H9 (cell line): Measurements from ENCODE around the gene MAPK12. TPM values are rescaled to one million over a fixed set of nuclear protein-coding genes. Genes with fewer than 3 reads are reported as not detected.

Source experiments
- DNase-seq: peaks from one replicate; pipeline ENCODE4 v3.0.0-alpha.2; 2017
- H2AFZ ChIP-seq: one replicate; pipeline ENCODE4 v1.6.1; 2013; ENCODE audit warnings: mild to moderate bottlenecking, low read length, control low read depth, moderate library complexity
- H2AK5ac ChIP-seq: 2 replicates; pipeline ENCODE4 v1.6.1; 2013; ENCODE audit warnings: low read length, control low read depth, mixed read lengths; ENCODE audit not compliant: insufficient read length
- H2BK120ac ChIP-seq: one replicate; pipeline ENCODE4 v1.6.1; 2013; ENCODE audit warnings: low read depth, mild to moderate bottlenecking, low read length, control low read depth, inconsistent platforms; ENCODE audit not compliant: poor library complexity, severe bottlenecking
- H2BK12ac ChIP-seq: 2 replicates; pipeline ENCODE4 v1.6.1; 2013; ENCODE audit warnings: low read length, control low read depth, mixed read lengths, low read depth; ENCODE audit not compliant: insufficient read length
- H2BK15ac ChIP-seq: 2 replicates; pipeline ENCODE4 v1.6.1; 2013; ENCODE audit warnings: low read depth, low read length, control low read depth
- H2BK20ac ChIP-seq: one replicate; pipeline ENCODE4 v1.6.1; 2013; ENCODE audit warnings: low read depth, mild to moderate bottlenecking, low read length, control low read depth, inconsistent platforms; ENCODE audit not compliant: poor library complexity, severe bottlenecking
- H2BK5ac ChIP-seq: 2 replicates; pipeline ENCODE4 v1.6.1; 2013; ENCODE audit warnings: low read length, control low read depth, mixed read lengths; ENCODE audit not compliant: insufficient read length
- H3K14ac ChIP-seq: 2 replicates; pipeline ENCODE4 v1.6.1; 2013; ENCODE audit warnings: low read length, control low read depth; ENCODE audit not compliant: insufficient read depth
- H3K18ac ChIP-seq: 2 replicates; pipeline ENCODE4 v1.6.1; 2013; ENCODE audit warnings: low read depth, mild to moderate bottlenecking, mixed read lengths, low read length, control low read depth; ENCODE audit not compliant: insufficient read length
- H3K23ac ChIP-seq: 2 replicates; pipeline ENCODE4 v1.6.1; 2013; ENCODE audit warnings: low read length, control low read depth, mixed read lengths, low read depth; ENCODE audit not compliant: insufficient read length
- H3K23me2 ChIP-seq: 2 replicates; pipeline ENCODE4 v1.6.1; 2013; ENCODE audit warnings: low read depth, mild to moderate bottlenecking, mixed read lengths, low read length, control low read depth; ENCODE audit not compliant: insufficient read length, poor library complexity, severe bottlenecking
- H3K27ac ChIP-seq: 2 replicates; pipeline ENCODE4 v1.5.1; 2013; ENCODE audit warnings: low read length, control low read depth, mixed read lengths, low read depth; ENCODE audit not compliant: insufficient read length
- H3K27me3 ChIP-seq: 2 replicates; pipeline ENCODE4 v1.6.1; 2013; ENCODE audit warnings: low read length, control low read depth, inconsistent platforms; ENCODE audit not compliant: insufficient read depth
- H3K4ac ChIP-seq: 2 replicates; pipeline ENCODE4 v1.6.1; 2013; ENCODE audit warnings: low read depth, mild to moderate bottlenecking, control low read depth, inconsistent platforms, low read length, moderate library complexity
- H3K4me1 ChIP-seq: 2 replicates; pipeline ENCODE4 v1.6.1; 2013; ENCODE audit warnings: low read length, control low read depth, inconsistent platforms; ENCODE audit not compliant: insufficient read depth
- H3K4me2 ChIP-seq: 2 replicates; pipeline ENCODE4 v1.6.1; 2013; ENCODE audit warnings: low read length, control low read depth, mixed read lengths; ENCODE audit not compliant: insufficient read length, insufficient read depth
- H3K56ac ChIP-seq: 2 replicates; pipeline ENCODE4 v1.6.1; 2013; ENCODE audit warnings: low read depth, mild to moderate bottlenecking, mixed read lengths, low read length, control low read depth; ENCODE audit not compliant: insufficient read length
- H3K79me1 ChIP-seq: 2 replicates; pipeline ENCODE4 v1.6.1; 2013; ENCODE audit warnings: low read depth, mild to moderate bottlenecking, moderate library complexity, low read length, control low read depth, inconsistent platforms; ENCODE audit not compliant: insufficient read depth, poor library complexity, severe bottlenecking
- H3K79me2 ChIP-seq: 2 replicates; pipeline ENCODE4 v1.6.1; 2013; ENCODE audit warnings: low read length, control low read depth, inconsistent platforms; ENCODE audit not compliant: insufficient read depth
- H3K9ac ChIP-seq: 2 replicates; pipeline ENCODE4 v1.6.1; 2013; ENCODE audit warnings: low read length, control low read depth, mixed read lengths; ENCODE audit not compliant: insufficient read length; ENCODE audit errors: extremely low read depth
- H3K9me3 ChIP-seq: one replicate; pipeline ENCODE4 v1.6.1; 2013; ENCODE audit warnings: low read depth, low read length, inconsistent platforms; ENCODE audit not compliant: control insufficient read depth
- H3T11ph ChIP-seq: one replicate; pipeline ENCODE4 v1.6.1; 2013; ENCODE audit warnings: mild to moderate bottlenecking, low read length, control low read depth, inconsistent platforms
- H4K20me1 ChIP-seq: one replicate; pipeline ENCODE4 v1.6.1; 2013; ENCODE audit not compliant: control insufficient read depth, insufficient read length, insufficient read depth
- H4K5ac ChIP-seq: 2 replicates; pipeline ENCODE4 v1.6.1; 2013; ENCODE audit warnings: low read depth, mild to moderate bottlenecking, mixed read lengths, low read length, control low read depth; ENCODE audit not compliant: insufficient read length
- H4K8ac ChIP-seq: replicated peaks from 2 replicates; pipeline ENCODE4 v1.6.1; 2013; ENCODE audit warnings: low read length, control low read depth, mixed read lengths, low read depth; ENCODE audit not compliant: insufficient read length
- H4K91ac ChIP-seq: 2 replicates; pipeline ENCODE4 v1.6.1; 2013; ENCODE audit warnings: low read depth, mild to moderate bottlenecking, moderate library complexity, mixed read lengths, low read length, control low read depth; ENCODE audit not compliant: insufficient read length
- H3K27ac Mint-ChIP-seq, 3 experiments: 2 replicates in 2 of 3; 3 replicates in 1 of 3; pipeline ENCODE4 v1.8.0; 2020 to 2021; ENCODE audit warnings: mixed read lengths in 3 of 3, mild to moderate bottlenecking in 1 of 3, moderate library complexity in 1 of 3
- H3K27me3 Mint-ChIP-seq: 2 replicates; pipeline ENCODE4 v1.8.0; 2021; ENCODE audit warnings: low read depth, mild to moderate bottlenecking, moderate library complexity, mixed read lengths
- H3K36me3 Mint-ChIP-seq, 3 experiments: 2 replicates in 2 of 3; 3 replicates in 1 of 3; pipeline ENCODE4 v1.8.0; 2020 to 2021; ENCODE audit warnings: low read depth in 3 of 3, mixed read lengths in 3 of 3; ENCODE audit not compliant: insufficient read depth in 1 of 3
- H3K4me1 Mint-ChIP-seq, 2 experiments: 2 replicates each; pipeline ENCODE4 v1.8.0; 2020; ENCODE audit warnings: mixed read lengths in 2 of 2
- H3K4me3 Mint-ChIP-seq, 2 experiments: 2 replicates in 1 of 2; 3 replicates in 1 of 2; pipeline ENCODE4 v1.8.0; 2020 to 2021; ENCODE audit warnings: mild to moderate bottlenecking in 2 of 2, mixed read lengths in 2 of 2, moderate library complexity in 1 of 2
- H3K9me3 Mint-ChIP-seq, 2 experiments: 2 replicates in 1 of 2; 3 replicates in 1 of 2; pipeline ENCODE4 v1.8.0; 2020; ENCODE audit warnings: mild to moderate bottlenecking in 2 of 2, mixed read lengths in 2 of 2, moderate library complexity in 1 of 2
- WGBS: extraction: QIAGEN DNeasy Blood & Tissue Kit; methylation state at CpG from one replicate; pipeline ENCODE4 v1.1.7; 2013; ENCODE audit warnings: missing lambda C conversion rate, low lambda C conversion rate, mixed read lengths; ENCODE audit not compliant: insufficient read length; ENCODE audit errors: extremely low coverage; 5-methylcytosine and 5-hydroxymethylcytosine counted together
- total RNA-seq: library from RNA; stranded (reverse); gene quantifications from 2 replicates; pipeline ENCODE4 v1.2.1, GENCODE V29; 2021
- TF ChIP-seq, protein P1 (sequence below): fragments of 200-600 bp; sonication (generic); conservative IDR thresholded peaks from 3 replicates; pipeline ENCODE4 v1.8.0; 2021; ENCODE audit warnings: antibody characterized with exemption, mild to moderate bottlenecking

The MAPK12 gene
- total RNA-seq, 1 experiment from 2014 or later: 31.3 TPM

- DNase-seq: no peak
- Mint-ChIP-seq H3K27ac (no peak overlapping the region; a peak in 1 of 7 replicates), H3K9me3 (no peaks in the 10 kb centered on the region; a peak in 1 of 5 replicates), H3K27me3 (no peaks in the 10 kb centered on the region), H3K4me1 (peaks cover 12 to 13% of the 10 kb centered on the region in 2 experiments), H3K36me3 (peaks cover 5 to 24% (median 21%) of the 10 kb centered on the region in 3 experiments; a peak in 6 of 7 replicates), H3K4me3 (no peak overlapping the region)
- Histone ChIP-seq H3K27ac (no peak overlapping the region), H3K56ac (no peak overlapping the region), H4K20me1 (no peaks in the 10 kb centered on the region), H2AFZ (no peak overlapping the region), H3K14ac (no peak overlapping the region), H3K4me2 (no peak overlapping the region), H3K18ac (no peak overlapping the region), H3K27me3 (no peaks in the 10 kb centered on the region), H3K9ac (no peak overlapping the region), H2BK5ac (no peak overlapping the region), H2BK12ac (no peak overlapping the region), H3K79me2 (peaks cover 3% of the 10 kb centered on the region; the same call in 1 of the 2 replicates), H2BK20ac (no peak overlapping the region), H3K23ac (no peak overlapping the region), H3K23me2 (no peaks in the 10 kb centered on the region), H3K4ac (no peak overlapping the region), H2BK120ac (no peak overlapping the region), H4K5ac (no peak overlapping the region), H3T11ph (no peak overlapping the region), H3K79me1 (peaks cover 2% of the 10 kb centered on the region), H3K9me3 (no peaks in the 10 kb centered on the region), H2AK5ac (no peak overlapping the region), H3K4me1 (no peaks in the 10 kb centered on the region), H2BK15ac (no peak overlapping the region), H4K91ac (no peak overlapping the region), H4K8ac (no peak overlapping the region)
- TF ChIP-seq, protein P1, sequence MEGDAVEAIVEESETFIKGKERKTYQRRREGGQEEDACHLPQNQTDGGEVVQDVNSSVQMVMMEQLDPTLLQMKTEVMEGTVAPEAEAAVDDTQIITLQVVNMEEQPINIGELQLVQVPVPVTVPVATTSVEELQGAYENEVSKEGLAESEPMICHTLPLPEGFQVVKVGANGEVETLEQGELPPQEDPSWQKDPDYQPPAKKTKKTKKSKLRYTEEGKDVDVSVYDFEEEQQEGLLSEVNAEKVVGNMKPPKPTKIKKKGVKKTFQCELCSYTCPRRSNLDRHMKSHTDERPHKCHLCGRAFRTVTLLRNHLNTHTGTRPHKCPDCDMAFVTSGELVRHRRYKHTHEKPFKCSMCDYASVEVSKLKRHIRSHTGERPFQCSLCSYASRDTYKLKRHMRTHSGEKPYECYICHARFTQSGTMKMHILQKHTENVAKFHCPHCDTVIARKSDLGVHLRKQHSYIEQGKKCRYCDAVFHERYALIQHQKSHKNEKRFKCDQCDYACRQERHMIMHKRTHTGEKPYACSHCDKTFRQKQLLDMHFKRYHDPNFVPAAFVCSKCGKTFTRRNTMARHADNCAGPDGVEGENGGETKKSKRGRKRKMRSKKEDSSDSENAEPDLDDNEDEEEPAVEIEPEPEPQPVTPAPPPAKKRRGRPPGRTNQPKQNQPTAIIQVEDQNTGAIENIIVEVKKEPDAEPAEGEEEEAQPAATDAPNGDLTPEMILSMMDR: no peak
- no CpG with 5 or more reads among the region's 37 CpGs for WGBS
These were observed 28.6 kb upstream of the MAPK12 start for GRCh38 chr22:50289942-50290630.
